GM12878 (cell line): ENCODE measurements around the gene INHBC. TPM values are rescaled to one million over a fixed set of nuclear protein-coding genes. Genes with fewer than 3 reads are reported as not detected.

ENCODE experiments used
- BCL11A ChIP-seq: IDR thresholded peaks from 2 replicates; pipeline ENCODE4 v1.6.1; 2011; ENCODE audit warnings: low read depth, low read length
- CEBPZ ChIP-seq: fragments of 150-350 bp; IDR thresholded peaks from 2 replicates; pipeline ENCODE4 v1.6.1; 2016; ENCODE audit warnings: low read depth, low read length
- E2F8 ChIP-seq: fragments of 450-650 bp; IDR thresholded peaks from 2 replicates; pipeline ENCODE4 v1.6.1; 2018; ENCODE audit warnings: mild to moderate bottlenecking, low read depth, moderate library complexity; ENCODE audit not compliant: partially characterized antibody
- ELK1 ChIP-seq: IDR thresholded peaks from 2 replicates; pipeline ENCODE4 v1.6.1; 2012; ENCODE audit warnings: low read depth, low read length, improper control_type of control experiment
- FOS ChIP-seq: IDR thresholded peaks from 3 replicates; pipeline ENCODE4 v1.6.1; 2011; ENCODE audit warnings: borderline replicate concordance; ENCODE audit not compliant: insufficient read length; ENCODE audit errors: extremely low read depth
- FOXM1 ChIP-seq: IDR thresholded peaks from 2 replicates; pipeline ENCODE4 v1.6.1; 2012; ENCODE audit warnings: low read depth, mild to moderate bottlenecking, inconsistent platforms, low read length, moderate library complexity
- GABPA ChIP-seq: IDR thresholded peaks from 2 replicates; pipeline ENCODE4 v1.6.1; 2014; ENCODE audit warnings: antibody characterized with exemption, low read depth, mild to moderate bottlenecking, inconsistent platforms
- GATAD2B ChIP-seq: fragments of 450-650 bp; conservative IDR thresholded peaks from 2 replicates; pipeline ENCODE4 v1.6.1; 2017; ENCODE audit warnings: low read depth, mild to moderate bottlenecking, moderate library complexity
- HDAC2 ChIP-seq: fragments of 200-600 bp; sonication (generic); IDR thresholded peaks from 2 replicates; pipeline ENCODE4 v1.6.1; 2017
- IRF3 ChIP-seq: fragments of 450-650 bp; IDR thresholded peaks from 2 replicates; pipeline ENCODE4 v1.6.1; 2014; ENCODE audit warnings: mild to moderate bottlenecking
- KAT2A ChIP-seq: conservative IDR thresholded peaks from 2 replicates; pipeline ENCODE4 v1.6.1; 2011; ENCODE audit warnings: low read depth, low read length; ENCODE audit not compliant: control insufficient read depth
- KDM1A ChIP-seq: fragments of 200-600 bp; sonication (generic); IDR thresholded peaks from 2 replicates; pipeline ENCODE4 v1.6.1; 2016; ENCODE audit warnings: borderline replicate concordance
- NFIC ChIP-seq: IDR thresholded peaks from 2 replicates; pipeline ENCODE4 v1.6.1; 2012; ENCODE audit warnings: low read depth, mild to moderate bottlenecking, inconsistent platforms, low read length, moderate library complexity
- RELA ChIP-seq: fragments of 450-650 bp; IDR thresholded peaks from 2 replicates; pipeline ENCODE4 v1.8.0; 2014; ENCODE audit warnings: borderline replicate concordance; ENCODE audit not compliant: partially characterized antibody
- RFX5 ChIP-seq: IDR thresholded peaks from 2 replicates; pipeline ENCODE4 v1.6.1; 2011; ENCODE audit warnings: low read depth, low read length, improper control_type of control experiment
- SMC3 ChIP-seq: IDR thresholded peaks from 2 replicates; pipeline ENCODE4 v1.6.1; 2011; ENCODE audit warnings: low read length, improper control_type of control experiment, borderline replicate concordance
- TARDBP ChIP-seq: IDR thresholded peaks from 2 replicates; pipeline ENCODE4 v1.6.1; 2016; ENCODE audit warnings: borderline replicate concordance
- ZBTB33 ChIP-seq: fragments of 450-650 bp; IDR thresholded peaks from 2 replicates; pipeline ENCODE4 v1.6.1; 2017; ENCODE audit warnings: mild to moderate bottlenecking
- ZNF274 ChIP-seq: IDR thresholded peaks from one replicate; pipeline ENCODE4 v1.8.0; 2011; ENCODE audit not compliant: insufficient read length, insufficient read depth
- ZNF622 ChIP-seq: fragments of 450-650 bp; IDR thresholded peaks from 2 replicates; pipeline ENCODE4 v1.6.1; 2017; ENCODE audit warnings: mild to moderate bottlenecking, inconsistent platforms
- polyA plus RNA-seq, 11 experiments: library from polyadenylated mRNA; depleted of rRNA in 4 of 11; unstranded in 6 of 11; stranded (reverse) in 5 of 11; fragments of >200 nt; fragmentation: Nextera tagmentation in 4 of 11; fragmentation: Illumina TruSeq in 1 of 11; extraction: Ambion mirVana in 4 of 11; extraction: Trizol in 1 of 11; gene quantifications; 1 replicate in 1 of 11; 2 replicates in 10 of 11; pipeline versions ENCODE4 v1.2.1 to v1.2.3, GENCODE V29; 2011 to 2016; ENCODE audit warnings: inconsistent platforms in 2 of 11, missing spikeins in 2 of 11, low read depth in 1 of 11
- total RNA-seq, 4 experiments: library from RNA; depleted of rRNA in 3 of 4; stranded (reverse); fragments of >200 nt in 3 of 4; fragmentation: Illumina TruSeq in 1 of 4; extraction: Trizol in 1 of 4; gene quantifications; 2 replicates each; pipeline versions ENCODE4 v1.2.1 to v1.2.3, GENCODE V29; 2013 to 2021

The INHBC gene
- total and polyA plus RNA-seq, 10 of the 15 experiments (the other 5 are each of a cell fraction or from before 2014, with no cell fraction given), result 0.04 to 0.22 (median 0.13) TPM; not detected in 5

- TF ChIP-seq CEBPZ (no peak), SMC3 (peak; percentile 6; the same call in 1 of the 2 replicates), RFX5 (no peak), KDM1A (no peak), GATAD2B (peak; percentile 53; the same call in 1 of the 2 replicates), ELK1 (no peak), BCL11A (0 out of 2 replicates have a peak, but pooled peaks have one; percentile 2), TARDBP (no peak), FOXM1 (peak; percentile 71; the same call in 1 of the 2 replicates), E2F8 (no peak), FOS (no peak), IRF3 (no peak), ZNF274 (no peak), HDAC2 (no peak), ZNF622 (no peak), GABPA (no peak), RELA (no peak), NFIC (no peak), KAT2A (no peak), ZBTB33 (no peak)
These were observed 41.8 kb downstream of the INHBC start (continued) for GRCh38 chr12:57476162-57476992.
